ENCODE results near the gene SLC25A30. TPM values are rescaled to one million over a fixed set of nuclear protein-coding genes. Genes with fewer than 3 reads are reported as not detected.
"Not testable (repeated sequence)": the region's sequence is repeated elsewhere in the genome, so short reads cannot be mapped to it uniquely, and the experiment has no call there.

SLC25A30 gene
- total RNA-seq, 2 experiments from 2014 or later, result 22.0 to 23.8 TPM

- CTCF ChIA-PET, result no interaction called here
- POLR2A ChIA-PET, result no interaction called here
Measured at GRCh38 chr13:45434556-45435371, 16.6 kb upstream of the SLC25A30 start.

GRCh38 chr13:45433381-45433790 is 15.2 kb upstream of the SLC25A30 start:
- POLR2A ChIA-PET, result no interaction called here
- CTCF ChIA-PET, result no interaction called here

- ChIA-PET CTCF (no interaction called here), POLR2A (no interaction called here)
Measured at GRCh38 chr13:45432737-45433380, 14.7 kb upstream of the SLC25A30 start.

GRCh38 chr13:45426056-45426841 is 8.1 kb upstream of the SLC25A30 start:
- POLR2A ChIA-PET, CTCF ChIA-PET: not testable (repeated sequence)

GRCh38 chr13:45422731-45423292 is 4.6 kb upstream of the SLC25A30 start:
- CTCF ChIA-PET, result interaction anchor here (0.6 kb wide), 1 partner anchor 19 kb away, joined by 3 read pairs; no protein-coding TSS in a partner anchor
- POLR2A ChIA-PET, result interaction anchor here (0.6 kb wide), 1 partner anchor 82 kb away, joined by 3 read pairs; the partner anchor contains the start of gene TPT1

- CTCF ChIA-PET, result no interaction called here
- POLR2A ChIA-PET, result no interaction called here
Measured at GRCh38 chr13:45419945-45420344, 1.8 kb upstream of the SLC25A30 start.

GRCh38 chr13:45419389-45419788 is 1.2 kb upstream of the SLC25A30 start:
- POLR2A ChIA-PET, result interaction anchor here (0.7 to 1.4 kb wide), 2 partner anchors 46 to 74 kb away, joined by 7 to 10 read pairs; partner anchors contain the start of gene COG3
- CTCF ChIA-PET, result not testable (repeated sequence)

GRCh38 chr13:45416516-45417128 is 1.6 kb downstream of the SLC25A30 start:
- POLR2A ChIA-PET, result interaction anchor here (0.6 to 1.4 kb wide), 3 partner anchors 23 to 75 kb away, joined by 3 to 4 read pairs (median 3); no protein-coding TSS in a partner anchor
- CTCF ChIA-PET, result interaction anchor here (1.0 to 2.1 kb wide), 5 partner anchors 17 to 369 kb away, joined by 3 to 5 read pairs (median 4); no protein-coding TSS in a partner anchor

- POLR2A ChIA-PET, result interaction anchor here (0.6 kb wide), 2 partner anchors 19 to 87 kb away, joined by 3 read pairs; no protein-coding TSS in a partner anchor
- CTCF ChIA-PET, result interaction anchor here (0.7 to 2.1 kb wide), 3 partner anchors 19 to 144 kb away, joined by 4 to 5 read pairs (median 5); no protein-coding TSS in a partner anchor
Measured at GRCh38 chr13:45415112-45415511, 3.1 kb downstream of the SLC25A30 start.

GRCh38 chr13:45413826-45414307 is 4.3 kb downstream of the SLC25A30 start:
- CTCF ChIA-PET, result interaction anchor here (0.7 to 1.0 kb wide), 2 partner anchors 26 to 74 kb away, joined by 3 to 4 read pairs; no protein-coding TSS in a partner anchor
- POLR2A ChIA-PET, result no interaction called here

GRCh38 chr13:45412274-45413049 is 5.7 kb downstream of the SLC25A30 start:
- ChIA-PET CTCF (interaction anchor here (1.7 kb wide), 1 partner anchor 13 kb away, joined by 3 read pairs; no protein-coding TSS in a partner anchor), POLR2A (interaction anchor here (0.7 kb wide), 1 partner anchor 89 kb away, joined by 4 read pairs; no protein-coding TSS in a partner anchor)

- ChIA-PET POLR2A (no interaction called here), CTCF (interaction anchor here (1.7 kb wide), 1 partner anchor 12 kb away, joined by 3 read pairs; no protein-coding TSS in a partner anchor)
Measured at GRCh38 chr13:45411631-45412030, 6.5 kb downstream of the SLC25A30 start.

GRCh38 chr13:45411221-45411620 is 7.0 kb downstream of the SLC25A30 start:
- CTCF ChIA-PET, result interaction anchor here (1.7 kb wide), 1 partner anchor 12 kb away, joined by 3 read pairs; no protein-coding TSS in a partner anchor
- POLR2A ChIA-PET, result no interaction called here

GRCh38 chr13:45410466-45410865 is 7.7 kb downstream of the SLC25A30 start:
- POLR2A ChIA-PET, result no interaction called here
- CTCF ChIA-PET, result interaction anchor here (1.0 kb wide), 1 partner anchor 16 kb away, joined by 4 read pairs; no protein-coding TSS in a partner anchor

- POLR2A ChIA-PET, result no interaction called here
- CTCF ChIA-PET, result interaction anchor here (1.0 kb wide), 1 partner anchor 16 kb away, joined by 4 read pairs; no protein-coding TSS in a partner anchor
Measured at GRCh38 chr13:45410001-45410400, 8.2 kb downstream of the SLC25A30 start.

GRCh38 chr13:45406421-45406820 is 11.8 kb downstream of the SLC25A30 start:
- POLR2A ChIA-PET, result no interaction called here
- CTCF ChIA-PET, result interaction anchor here (1.2 kb wide), 1 partner anchor 65 kb away, joined by 3 read pairs; the partner anchor contains the start of gene TPT1

- CTCF ChIA-PET, result interaction anchor here (0.6 to 0.8 kb wide), 2 partner anchors 59 to 291 kb away, joined by 3 read pairs; no protein-coding TSS in a partner anchor
- POLR2A ChIA-PET, result no interaction called here
Measured at GRCh38 chr13:45403081-45403480, 15.1 kb downstream of the SLC25A30 start.

Data from activated CD8-positive, alpha-beta memory T cell treated with anti-CD3 and anti-CD28 coated beads for 36 hours (primary cell).